HL-60/S4 treated with phorbol 12-myristate 13-acetate at 8.2 ng/mL for 4 days and 3 days (cell line): ENCODE results near the gene HAO2.
"Not testable (repeated sequence)": the region's sequence is repeated elsewhere in the genome, so short reads cannot be mapped to it uniquely, and the experiment has no call there.

ENCODE experiments used
- in situ Hi-C: fragments of 300-500 bp; cut with MboI; formaldehyde crosslinking; loops from 2 replicates; pipeline ENCODE4 v1.15.0; 2022; ENCODE audit warnings: low sequenced_read_pairs

The HAO2 gene

DNA sequence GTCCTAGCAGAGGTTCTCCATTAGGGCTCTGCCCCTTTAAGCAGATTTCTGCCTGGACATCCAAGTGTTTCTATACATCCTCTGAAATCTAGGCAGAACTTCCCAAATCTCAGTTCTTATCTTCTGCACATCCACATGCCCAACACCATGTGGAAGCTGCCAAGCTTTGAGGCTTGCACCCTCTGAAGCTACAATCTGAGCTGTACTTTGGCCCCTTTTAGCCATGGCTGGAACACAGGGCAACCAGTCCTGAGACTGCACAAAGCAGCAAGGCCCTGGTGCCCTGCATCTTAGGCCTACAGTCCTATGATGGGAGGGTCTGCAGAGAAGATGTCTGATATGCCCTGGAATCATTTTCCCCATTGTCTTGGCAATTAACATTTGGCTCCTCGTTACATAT lies 8.0 kb downstream of the HAO2 start:
- in situ Hi-C loops, result no loop called here

DNA sequence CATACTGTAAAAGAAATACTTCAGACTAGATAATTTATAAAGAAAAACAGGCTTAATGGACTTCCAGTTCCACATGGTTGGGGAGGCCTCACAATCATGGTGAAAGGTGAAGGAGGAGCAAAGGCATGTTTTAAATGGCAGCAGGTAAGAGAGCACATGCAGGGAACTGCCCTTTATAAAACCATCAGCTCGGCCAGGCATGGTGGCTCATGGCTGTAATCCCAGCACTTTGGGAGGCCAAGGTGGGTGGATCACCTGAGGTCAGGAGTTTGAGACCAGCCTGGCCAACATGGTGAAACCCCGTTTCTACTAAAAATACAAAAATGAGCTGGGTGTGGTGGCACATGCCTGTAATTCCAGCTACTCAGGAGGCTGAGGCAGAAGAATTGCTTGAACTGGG lies 9.0 kb downstream of the HAO2 start:
- in situ Hi-C loops, result not testable (repeated sequence)

DNA sequence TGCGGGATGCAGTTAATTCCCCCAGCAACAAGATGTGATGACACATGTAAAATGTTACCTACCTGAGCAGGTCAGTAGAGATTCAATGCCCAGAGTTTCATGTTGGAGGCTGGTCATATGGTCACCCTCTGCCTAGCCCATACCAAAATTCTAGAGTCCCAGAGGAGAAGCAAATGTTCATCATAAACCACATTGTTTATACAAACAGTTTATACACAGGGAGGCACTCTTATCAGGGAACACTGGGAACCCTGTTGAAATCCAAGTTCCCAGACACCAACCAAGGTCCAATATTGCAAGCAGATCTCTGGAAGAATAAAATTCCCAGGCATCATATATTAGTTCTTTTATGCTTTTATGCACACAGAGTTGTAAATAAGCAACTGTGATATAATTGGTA lies 10.5 kb downstream of the HAO2 start:
- in situ Hi-C loops, result no loop called here

DNA sequence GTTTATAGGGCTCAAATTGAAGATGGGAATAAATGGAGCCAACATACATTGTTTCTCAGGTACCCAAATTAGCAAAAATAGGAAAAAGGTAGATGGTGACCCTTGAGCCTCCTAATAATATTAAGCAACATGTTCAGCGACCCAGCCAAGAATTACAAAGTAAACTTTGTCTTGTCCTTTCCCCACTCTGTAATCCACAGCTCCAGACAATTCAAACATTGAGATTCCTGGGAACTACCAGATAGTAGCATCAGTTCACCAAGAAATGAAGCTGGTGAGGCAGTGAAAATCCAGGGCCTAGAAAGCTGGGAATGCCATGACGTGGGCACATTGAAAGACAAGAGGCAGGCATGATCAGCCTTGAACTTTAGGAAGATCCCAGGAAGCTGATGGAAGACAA lies 11.7 kb downstream of the HAO2 start:
- in situ Hi-C loops, result no loop called here

DNA sequence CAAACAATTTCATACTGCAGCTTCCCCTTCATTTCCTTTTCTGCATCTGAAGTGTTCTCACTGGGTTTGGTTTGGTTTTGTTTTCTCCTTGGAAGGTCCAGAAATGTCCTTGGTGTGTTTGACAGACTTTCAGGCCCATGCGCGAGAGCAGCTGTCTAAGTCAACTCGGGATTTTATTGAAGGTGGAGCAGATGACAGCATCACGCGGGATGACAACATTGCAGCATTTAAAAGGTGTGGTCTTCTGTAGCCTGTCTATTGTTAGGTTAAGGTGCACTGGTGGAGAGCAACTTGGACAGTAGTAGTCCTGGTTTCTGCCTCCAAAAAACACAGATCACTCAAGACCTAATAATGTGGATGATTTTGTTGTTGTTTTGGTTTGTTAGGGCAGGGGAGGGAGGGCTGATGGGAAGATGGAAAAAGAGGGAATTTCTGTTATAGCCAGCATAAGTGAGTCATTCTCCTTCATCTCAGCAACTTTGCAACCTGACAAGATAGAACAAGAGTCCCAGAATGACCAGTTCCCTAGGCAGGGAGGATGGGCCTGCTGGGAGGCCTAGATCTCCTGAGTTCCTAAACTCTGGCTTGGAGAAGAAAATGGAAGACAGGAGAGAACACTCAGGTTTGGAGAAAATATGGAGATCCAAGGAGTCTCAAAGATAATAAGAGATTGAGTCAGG lies 12.5 kb downstream of the HAO2 start:
- in situ Hi-C loops, result no loop called here

DNA sequence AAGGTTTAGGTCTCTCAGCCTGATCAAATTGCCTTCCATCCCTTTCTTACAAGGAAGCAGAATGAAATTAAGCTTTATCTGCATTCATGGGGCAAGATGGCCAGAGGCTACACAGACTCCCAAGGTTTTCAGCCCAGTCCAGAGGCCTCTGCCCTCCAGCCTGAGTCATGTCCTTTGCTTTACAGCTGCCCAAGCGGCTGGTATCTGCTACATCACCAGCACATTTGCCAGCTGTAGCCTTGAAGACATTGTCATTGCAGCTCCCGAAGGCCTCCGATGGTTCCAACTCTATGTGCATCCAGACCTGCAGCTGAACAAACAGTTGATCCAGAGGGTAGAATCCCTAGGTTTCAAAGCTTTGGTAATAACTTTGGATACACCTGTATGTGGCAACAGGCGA lies 16.0 kb downstream of the HAO2 start:
- in situ Hi-C loops, result no loop called here

DNA sequence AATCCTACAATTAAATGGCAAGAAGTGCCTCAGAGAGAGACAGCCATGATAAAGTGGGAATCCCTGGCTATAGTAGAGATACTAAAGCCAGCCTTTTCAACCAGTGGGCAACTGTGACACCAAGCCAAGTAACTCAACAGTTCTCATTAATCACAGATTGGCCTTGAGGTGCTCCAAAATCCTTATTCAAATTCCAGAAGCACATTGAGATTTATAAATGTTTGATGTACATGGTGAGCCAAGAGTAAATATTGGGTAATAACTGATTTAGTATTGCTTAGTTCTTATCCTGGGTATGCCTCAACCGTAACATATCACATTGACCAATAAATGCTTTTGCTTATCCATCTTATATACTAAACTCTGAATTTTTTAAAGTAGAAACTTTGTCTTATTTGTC lies 17.1 kb downstream of the HAO2 start:
- in situ Hi-C loops, result no loop called here

DNA sequence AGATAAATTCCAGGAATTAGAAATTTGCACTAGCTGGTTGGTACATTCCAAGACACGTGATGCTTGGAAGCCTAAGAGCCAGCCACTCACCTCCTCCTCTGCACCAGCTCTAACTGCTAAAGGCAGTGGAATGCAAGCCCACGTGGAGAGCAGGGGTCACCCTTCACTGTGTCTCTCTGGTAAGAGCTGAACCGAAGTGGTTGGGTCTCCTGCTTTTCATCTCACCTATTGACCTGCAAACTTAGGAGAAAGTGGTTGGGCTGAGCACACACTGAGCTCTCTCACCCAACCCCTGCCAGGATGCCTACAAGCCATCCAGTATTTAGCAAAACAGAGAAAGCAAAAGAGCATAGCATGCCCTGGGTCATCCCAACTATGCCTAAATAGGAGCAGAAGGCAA lies 19.3 kb downstream of the HAO2 start:
- in situ Hi-C loops, result no loop called here

DNA sequence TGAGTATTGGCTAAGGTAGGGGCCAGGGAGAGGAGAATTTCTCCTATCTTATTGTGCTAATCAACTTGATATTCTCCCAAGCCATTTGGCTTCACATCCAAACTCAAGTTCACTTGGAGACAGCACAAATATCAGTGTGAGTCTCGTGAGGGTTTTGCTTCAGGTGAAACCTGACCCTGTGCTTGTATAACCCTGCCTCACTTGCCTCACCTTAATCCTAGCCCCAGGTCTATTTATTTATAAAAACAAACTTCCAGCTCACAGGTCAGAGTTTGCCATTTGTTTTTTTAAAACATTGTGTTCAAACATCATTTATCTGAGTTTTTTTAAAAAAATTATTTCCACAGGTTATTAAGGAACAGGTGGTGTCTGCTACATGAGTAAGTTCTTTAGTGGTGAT lies 19.9 kb downstream of the HAO2 start:
- in situ Hi-C loops, result no loop called here

DNA sequence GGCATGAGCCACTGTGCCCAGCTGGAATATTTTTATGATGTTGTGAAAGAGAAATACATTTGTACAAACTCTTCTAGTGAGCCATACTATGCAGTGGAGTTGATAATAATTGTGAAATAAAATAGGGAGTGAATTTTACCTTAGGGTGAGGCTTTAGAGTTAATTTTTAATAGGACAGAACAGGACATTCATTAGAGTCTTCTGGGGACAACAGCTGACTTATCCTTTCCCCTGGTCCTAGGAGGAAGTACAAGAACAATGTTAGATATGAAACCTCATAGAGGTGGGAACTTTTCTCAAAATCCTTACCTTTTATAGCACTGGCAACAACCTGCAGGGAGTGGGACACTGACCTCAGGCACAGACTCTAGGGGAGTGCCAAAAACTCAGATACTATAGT lies 21.9 kb downstream of the HAO2 start:
- in situ Hi-C loops, result no loop called here

DNA sequence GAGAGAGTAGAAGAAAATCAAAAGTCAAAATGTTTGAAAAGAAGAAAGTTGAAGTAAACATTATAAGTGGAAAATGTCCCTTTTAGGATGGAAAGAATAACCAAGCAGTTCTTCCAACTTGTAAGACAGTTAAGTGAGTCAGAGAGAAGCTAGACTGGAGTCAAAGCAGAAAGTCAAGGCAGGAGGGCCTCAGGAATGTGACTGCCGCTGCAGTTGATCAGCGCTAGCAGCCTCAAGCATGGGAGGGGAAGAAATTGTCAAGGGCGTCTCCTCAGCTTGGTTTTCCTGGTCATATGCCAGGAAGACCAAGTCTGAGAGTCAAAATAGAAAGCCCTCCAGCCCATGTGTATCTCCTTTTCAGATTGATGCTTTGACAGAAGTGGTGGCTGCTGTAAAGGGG lies 23.2 kb downstream of the HAO2 start:
- in situ Hi-C loops, result no loop called here

DNA sequence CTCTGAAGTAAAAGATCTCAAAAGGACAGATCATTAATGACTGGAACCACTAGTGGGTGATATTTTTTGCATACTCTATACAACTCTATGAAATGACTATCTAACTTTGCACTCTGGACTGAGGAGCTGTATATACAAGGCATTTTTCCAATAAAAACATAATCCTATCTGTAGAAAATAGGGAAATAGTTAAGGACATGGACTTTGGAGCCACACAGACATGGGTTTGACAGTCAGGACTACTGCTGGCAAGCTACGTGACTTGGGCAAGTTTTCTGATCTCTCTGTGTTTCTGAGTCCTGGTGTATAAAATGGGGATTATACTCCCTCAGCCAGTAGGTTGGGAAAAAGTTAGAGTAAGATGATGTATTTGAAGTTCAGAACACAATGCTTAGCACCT lies 25.5 kb downstream of the HAO2 start:
- in situ Hi-C loops, result no loop called here

DNA sequence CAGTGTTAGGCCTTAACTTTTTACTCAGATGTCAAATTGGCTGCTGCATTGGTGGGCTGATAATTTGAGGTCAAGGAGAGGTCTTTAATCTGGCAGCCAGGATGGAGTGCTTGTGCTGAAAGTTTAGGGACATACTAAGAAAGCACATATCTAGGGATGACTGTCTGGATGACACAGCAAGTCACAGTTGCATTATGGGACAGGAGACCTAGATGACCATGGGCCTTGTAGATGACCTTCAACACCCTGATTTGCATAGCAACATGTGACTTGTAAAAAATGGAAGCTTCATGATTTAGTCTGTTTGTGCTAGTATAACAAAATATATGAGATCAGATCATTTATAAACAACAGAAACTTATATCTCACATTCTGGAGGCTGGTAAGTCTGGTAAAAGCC lies 28.4 kb downstream of the HAO2 start:
- in situ Hi-C loops, result no loop called here

DNA sequence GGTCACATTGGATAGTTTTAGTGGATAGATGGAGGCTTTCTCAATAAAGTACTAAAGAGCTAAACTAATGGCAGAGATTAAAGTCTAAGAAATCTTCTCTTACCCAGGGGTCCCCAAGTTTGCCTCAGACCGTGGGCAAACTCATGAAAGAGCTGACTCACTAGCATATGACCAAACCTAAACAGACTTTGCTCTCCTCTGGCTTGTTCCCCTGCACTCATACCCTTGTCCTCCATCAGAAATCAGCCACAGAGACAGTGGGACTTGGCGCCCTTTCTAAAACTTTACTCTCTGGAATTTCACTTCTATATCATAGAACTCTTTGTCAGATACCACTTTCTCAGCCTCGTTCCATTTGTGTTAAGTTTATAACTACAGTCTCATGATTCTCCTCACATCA lies 29.4 kb downstream of the HAO2 start:
- in situ Hi-C loops, result no loop called here

DNA sequence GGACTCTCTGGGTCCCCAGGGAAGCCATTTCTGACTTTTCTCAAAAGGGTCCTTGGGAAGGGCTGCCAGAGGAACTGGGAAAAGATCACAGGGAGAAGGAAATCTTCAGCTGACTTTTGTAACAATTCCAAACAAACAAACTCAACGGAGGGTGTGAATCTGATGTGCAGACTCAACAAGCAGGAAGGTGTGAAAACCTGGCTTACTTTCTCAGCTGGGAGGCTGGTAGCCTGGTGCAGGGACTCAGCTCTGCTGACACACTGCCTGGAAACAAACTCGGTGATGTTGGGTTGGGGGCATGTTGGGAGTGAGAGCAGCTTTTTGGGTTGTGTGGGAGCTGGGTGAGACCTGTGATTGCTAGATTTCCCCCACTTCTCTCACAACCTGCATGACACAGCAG lies 36.2 kb downstream of the HAO2 start:
- in situ Hi-C loops, result no loop called here

DNA sequence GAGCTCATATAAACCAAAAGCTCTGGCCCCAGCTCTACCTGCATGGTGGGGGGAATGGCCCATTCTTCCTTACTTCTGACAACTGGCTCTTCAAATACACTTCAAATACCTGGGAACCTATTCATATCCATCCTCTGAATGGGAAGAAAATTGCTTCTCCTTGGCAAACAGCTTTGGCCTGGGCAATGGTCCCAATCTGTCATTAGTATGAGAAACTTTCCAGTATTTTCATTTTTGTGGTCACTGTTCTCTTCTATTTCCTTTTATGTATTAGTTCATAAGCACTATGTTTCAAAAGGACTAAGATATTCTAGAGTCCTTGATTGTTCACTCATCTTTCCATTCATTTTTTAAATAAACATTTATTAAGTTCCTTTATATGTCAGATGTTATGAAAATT lies 41.1 kb downstream of the HAO2 start:
- in situ Hi-C loops, result no loop called here

DNA sequence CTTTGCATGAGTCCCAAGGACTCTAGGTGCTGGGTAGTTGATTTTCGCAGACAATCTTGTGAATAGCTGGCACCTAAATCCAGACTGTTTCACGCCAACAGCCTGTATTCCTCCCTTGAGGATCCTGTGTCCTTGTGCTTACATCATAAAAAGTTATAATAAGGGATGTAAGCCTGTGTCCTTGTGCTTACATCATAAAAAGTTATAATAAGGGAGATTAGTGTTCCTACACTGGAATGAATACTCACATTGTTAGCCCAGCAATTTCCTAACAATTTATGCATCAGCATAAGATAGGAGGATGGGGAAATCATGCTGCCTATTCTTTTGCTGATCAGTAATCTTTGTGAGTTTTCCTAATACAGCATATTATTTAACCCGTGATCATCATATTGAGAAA lies 42.4 kb downstream of the HAO2 start:
- in situ Hi-C loops, result no loop called here

DNA sequence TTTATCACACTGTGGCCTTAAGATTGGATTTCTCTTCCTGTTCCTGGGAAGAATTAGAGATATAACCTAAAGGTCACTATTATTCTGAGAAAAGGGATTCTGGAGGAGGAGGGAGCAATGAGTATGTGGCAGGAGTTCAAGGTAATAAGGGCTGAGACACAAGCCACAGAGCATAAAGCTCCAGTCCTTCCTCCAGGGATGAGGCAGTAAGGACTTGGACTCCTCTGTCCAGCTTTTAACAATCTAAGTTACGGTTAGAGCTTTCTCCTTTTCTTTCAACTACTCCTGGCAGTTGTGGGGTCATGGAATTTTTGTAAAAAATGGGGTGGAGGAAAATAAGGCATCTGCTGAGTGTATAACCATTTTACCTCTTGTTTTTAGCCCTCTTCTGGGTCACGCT lies 46.4 kb downstream of the HAO2 start, which contains the start of gene HSD3B2:
Gene HSD3B2 (plus strand): TSS at position 201 of the 400 bp plus-strand sequence. CDS start 270 bp downstream, outside the sequence.
- in situ Hi-C loops, result no loop called here

DNA sequence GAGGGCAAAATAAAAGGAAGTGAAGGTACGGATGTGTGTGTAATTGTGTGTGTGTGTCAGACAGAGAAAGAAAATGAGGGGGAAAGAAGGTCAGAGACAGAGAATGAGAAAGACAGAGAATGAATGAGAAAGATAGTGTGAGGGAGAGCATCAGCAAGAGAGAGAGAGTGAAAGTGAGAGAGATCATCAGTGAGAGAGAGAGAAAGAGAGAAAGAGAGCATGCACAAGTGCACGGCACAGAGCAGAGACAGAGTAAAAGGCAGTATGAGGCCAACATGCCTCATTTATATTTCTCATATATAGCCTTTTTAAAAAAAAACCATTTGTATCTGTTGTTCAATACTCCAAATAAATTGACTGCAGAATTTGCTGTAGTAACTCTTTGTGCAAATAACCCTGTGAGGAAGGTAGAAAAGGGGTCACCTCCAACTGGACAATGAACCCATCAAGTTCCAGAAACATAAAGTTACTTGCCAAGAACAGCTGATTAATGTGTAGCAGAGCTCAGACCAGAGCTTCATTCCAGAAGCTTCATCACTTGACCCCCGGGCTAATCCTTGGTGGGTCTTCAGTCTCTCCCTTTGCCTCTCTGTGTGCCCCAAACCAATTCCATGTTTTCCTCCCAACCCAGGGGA lies 47.5 kb downstream of the HAO2 start:
- in situ Hi-C loops, result no loop called here

DNA sequence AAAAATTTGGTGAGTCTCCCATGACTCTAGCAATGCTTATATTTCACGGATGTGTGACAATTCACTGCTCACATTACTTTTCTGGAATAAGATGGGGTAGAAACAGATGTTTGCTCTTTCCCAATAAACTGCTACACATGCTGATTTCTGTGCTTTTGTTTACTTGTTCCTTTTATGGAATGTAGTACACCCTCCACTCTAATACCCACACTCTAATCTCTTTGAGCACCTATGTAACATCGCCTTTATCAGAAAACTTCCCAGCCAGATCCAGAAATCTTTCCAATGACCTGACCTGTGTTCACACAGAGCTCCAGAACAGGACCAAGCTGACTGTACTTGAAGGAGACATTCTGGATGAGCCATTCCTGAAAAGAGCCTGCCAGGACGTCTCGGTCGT lies 50.5 kb downstream of the HAO2 start:
- in situ Hi-C loops, result no loop called here

DNA sequence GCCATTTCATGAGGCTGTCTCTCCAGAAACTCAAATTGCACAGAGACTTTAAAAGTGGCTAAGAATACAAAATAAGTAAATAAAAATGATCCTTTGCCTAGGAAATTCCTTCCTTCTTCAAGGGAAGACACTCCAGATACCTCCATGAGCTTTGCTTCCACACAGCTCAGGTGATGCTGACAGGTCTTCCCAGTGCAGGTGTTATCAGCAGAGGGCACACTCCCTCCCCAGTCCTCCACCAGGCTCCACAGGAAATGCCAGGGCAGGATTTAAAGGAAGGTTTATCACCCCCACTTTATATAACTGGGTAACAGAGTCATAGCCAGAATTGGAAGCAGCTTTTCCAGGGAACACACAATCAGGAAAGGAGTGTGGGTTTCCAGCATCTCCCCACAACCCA lies 52.1 kb downstream of the HAO2 start:
- in situ Hi-C loops, result no loop called here

DNA sequence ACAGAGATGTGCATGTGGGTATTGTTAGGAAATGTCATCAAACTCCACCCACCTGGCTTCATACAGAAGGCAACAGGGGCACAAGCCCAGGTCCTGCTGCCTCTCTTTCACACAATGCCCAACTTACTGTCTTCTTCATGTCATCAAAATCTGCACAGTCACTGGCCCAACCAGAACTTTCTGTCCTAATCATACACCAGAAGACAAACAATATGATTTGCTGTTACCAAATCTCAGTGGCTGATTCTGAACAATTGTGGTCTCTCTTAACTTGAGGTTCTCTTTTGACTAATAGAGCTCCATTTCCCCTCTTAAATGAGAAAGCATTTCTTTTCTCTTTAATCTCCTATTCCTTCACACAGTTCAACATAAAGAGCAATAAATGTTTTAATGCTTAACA lies 54.0 kb downstream of the HAO2 start:
- in situ Hi-C loops, result no loop called here

DNA sequence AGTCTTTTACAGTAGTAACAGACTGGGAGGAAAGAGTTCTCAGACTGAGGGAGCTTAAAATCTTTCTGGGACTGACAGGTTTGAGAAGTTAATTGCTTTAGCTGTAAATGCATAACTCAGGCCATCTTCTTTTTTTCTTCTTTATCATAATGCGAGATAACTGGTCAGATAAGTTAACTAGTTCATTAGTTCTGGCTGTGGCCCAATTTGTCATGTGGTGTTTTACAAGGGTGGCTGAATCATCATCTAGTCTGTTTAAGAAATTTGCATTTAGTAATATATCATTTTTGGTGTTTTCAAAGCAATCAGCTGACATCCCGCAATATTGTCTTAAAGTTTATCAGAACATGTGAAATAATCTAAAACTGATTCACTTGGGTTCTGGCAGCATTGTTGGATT lies 60.4 kb downstream of the HAO2 start:
- in situ Hi-C loops, result no loop called here
